Prostate gland (tissue), 2 donors: ENCODE results near the gene PSMD3.

Source experiments
- CTCF ChIP-seq, 4 experiments: fragments of 200-600 bp in 2 of 4; fragments of 450-650 bp in 2 of 4; sonication (generic) in 2 of 4; IDR thresholded peaks; 1 replicate in 3 of 4; 2 replicates in 1 of 4; pipeline ENCODE4 v1.5.1; 2016 to 2019; ENCODE audit warnings: antibody characterized with exemption in 4 of 4, mild to moderate bottlenecking in 2 of 4, moderate library complexity in 2 of 4
- POLR2A ChIP-seq: fragments of 450-650 bp; IDR thresholded peaks from one replicate; pipeline ENCODE4 v1.6.1; 2016; ENCODE audit warnings: antibody characterized with exemption, mild to moderate bottlenecking
- POLR2AphosphoS5 ChIP-seq: sonication (generic); formaldehyde crosslinking; IDR thresholded peaks from one replicate; pipeline ENCODE4 v1.6.1; 2017; ENCODE audit warnings: antibody characterized with exemption

- TF ChIP-seq CTCF (IDR thresholded peaks at IDR 0.05) (no peak), POLR2AphosphoS5 (no peak), POLR2A (no peak)
Observed at GRCh38 chr17:40025559-40025958, 45.0 kb downstream of the PSMD3 start.
